ENCODE data around the gene CCDC102A. TPM values are rescaled to one million over a fixed set of nuclear protein-coding genes. Genes with fewer than 3 reads are reported as not detected.

CCDC102A gene
- total RNA-seq, 1 experiment from 2014 or later = 5.2 TPM

- H3K27ac Mint-ChIP-seq = peak overlapping the region; percentile 53; the same call in 1 of the 2 replicates
- H3K27me3 Mint-ChIP-seq (ENCODE audit: low read depth) = peaks cover 31% of the 10 kb centered on the region
- H3K4me1 Mint-ChIP-seq = peaks cover 60% of the 10 kb centered on the region
- H3K9me3 Mint-ChIP-seq = no peaks in the 10 kb centered on the region
- H3K36me3 Mint-ChIP-seq = no peaks in the 10 kb centered on the region
- DNase-seq (ENCODE audit: low spot score) (peak; percentile 98), ATAC-seq (peak; percentile 88)
- peak; percentile 1; the same call in 1 of the 2 replicates for TF ChIP-seq CREM (CRISPR knock-in tag; IDR thresholded peaks at IDR 0.05)
- no peak for TF ChIP-seq GABPB1 (CRISPR knock-in tag; IDR thresholded peaks at IDR 0.05)
- no peak for TF ChIP-seq ZNF671 (CRISPR knock-in tag; IDR thresholded peaks at IDR 0.05)
- peak; percentile 79 for TF ChIP-seq SP1 (CRISPR knock-in tag; conservative IDR thresholded peaks at IDR 0.05)
- TF ChIP-seq ZNF425 (CRISPR knock-in tag; conservative IDR thresholded peaks at IDR 0.05) = no peak
- no peak for TF ChIP-seq ZNF219 (CRISPR knock-in tag; IDR thresholded peaks at IDR 0.05; ENCODE audit: borderline replicate concordance)
- peak; percentile 10; the same call in 1 of the 2 replicates for TF ChIP-seq E2F5 (CRISPR knock-in tag; IDR thresholded peaks at IDR 0.05)
- 0 out of 2 replicates have a peak, but pooled peaks have one; percentile 12 for TF ChIP-seq MYBL2 (CRISPR knock-in tag; IDR thresholded peaks at IDR 0.05)
- no peak for TF ChIP-seq FOXP4 (CRISPR knock-in tag; IDR thresholded peaks at IDR 0.05)
- TF ChIP-seq NFYB (CRISPR knock-in tag; conservative IDR thresholded peaks at IDR 0.05; ENCODE audit: low read depth) = peak; percentile 95
- no peak for TF ChIP-seq ZNF281 (CRISPR knock-in tag; IDR thresholded peaks at IDR 0.05)
- no peak for TF ChIP-seq TEAD4 (CRISPR knock-in tag; IDR thresholded peaks at IDR 0.05)
- TF ChIP-seq GTF2I (CRISPR knock-in tag; conservative IDR thresholded peaks at IDR 0.05) = peak; percentile 44; the same call in 1 of the 2 replicates
- no peak for TF ChIP-seq GRHL2 (CRISPR knock-in tag; IDR thresholded peaks at IDR 0.05; ENCODE audit: insufficient replicate concordance, severe bottlenecking)
- no peak for TF ChIP-seq TEAD1 (CRISPR knock-in tag; IDR thresholded peaks at IDR 0.05)
- no peak for TF ChIP-seq MXD4 (CRISPR knock-in tag; IDR thresholded peaks at IDR 0.05; ENCODE audit: borderline replicate concordance)
- H3K4me3 Mint-ChIP-seq = peak overlapping the region; percentile 70
- ChIA-PET CTCF (interaction anchor here (0.6 to 1.8 kb wide), 7 partner anchors 8 to 163 kb away, joined by 3 to 13 read pairs (median 4); partner anchors contain the start of gene CX3CL1), POLR2A (interaction anchor here (0.6 to 2.5 kb wide), 2 partner anchors 8 to 168 kb away, joined by 8 to 11 read pairs; no protein-coding TSS in a partner anchor)
Measured at GRCh38 chr16:57535680-57536305, 578 bp downstream of the CCDC102A start.

All from WTC11 (cell line).